ENCODE data around the gene CCDC148. TPM values are rescaled to one million over a fixed set of nuclear protein-coding genes. Genes with fewer than 3 reads are reported as not detected.

Gene CCDC148
- total RNA-seq, 4 donors from 2014 or later = 0.55 to 1.6 TPM; not detected in 2

DNA sequence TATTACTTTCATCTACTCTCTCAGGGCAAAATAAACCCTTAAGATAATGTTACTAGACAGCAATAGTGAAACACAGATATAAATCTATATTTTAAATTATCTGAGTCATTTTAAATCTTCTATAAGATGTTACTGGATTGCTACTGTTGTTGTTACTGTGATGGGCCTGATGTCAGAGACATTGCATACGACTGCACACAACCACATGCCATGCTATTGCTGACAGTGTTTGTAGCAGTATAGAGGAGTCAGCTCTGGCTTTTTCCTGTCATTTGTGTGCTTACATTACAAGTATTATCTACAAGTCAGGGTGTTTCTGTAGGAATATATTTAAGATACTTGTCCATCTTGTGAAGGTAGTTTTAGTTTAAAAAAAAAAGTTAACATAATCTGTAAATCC lies 63.9 kb downstream of the CCDC148 start:
- no peak for TF ChIP-seq POLR2A (IDR thresholded peaks at IDR 0.05)
- TF ChIP-seq, protein P1, sequence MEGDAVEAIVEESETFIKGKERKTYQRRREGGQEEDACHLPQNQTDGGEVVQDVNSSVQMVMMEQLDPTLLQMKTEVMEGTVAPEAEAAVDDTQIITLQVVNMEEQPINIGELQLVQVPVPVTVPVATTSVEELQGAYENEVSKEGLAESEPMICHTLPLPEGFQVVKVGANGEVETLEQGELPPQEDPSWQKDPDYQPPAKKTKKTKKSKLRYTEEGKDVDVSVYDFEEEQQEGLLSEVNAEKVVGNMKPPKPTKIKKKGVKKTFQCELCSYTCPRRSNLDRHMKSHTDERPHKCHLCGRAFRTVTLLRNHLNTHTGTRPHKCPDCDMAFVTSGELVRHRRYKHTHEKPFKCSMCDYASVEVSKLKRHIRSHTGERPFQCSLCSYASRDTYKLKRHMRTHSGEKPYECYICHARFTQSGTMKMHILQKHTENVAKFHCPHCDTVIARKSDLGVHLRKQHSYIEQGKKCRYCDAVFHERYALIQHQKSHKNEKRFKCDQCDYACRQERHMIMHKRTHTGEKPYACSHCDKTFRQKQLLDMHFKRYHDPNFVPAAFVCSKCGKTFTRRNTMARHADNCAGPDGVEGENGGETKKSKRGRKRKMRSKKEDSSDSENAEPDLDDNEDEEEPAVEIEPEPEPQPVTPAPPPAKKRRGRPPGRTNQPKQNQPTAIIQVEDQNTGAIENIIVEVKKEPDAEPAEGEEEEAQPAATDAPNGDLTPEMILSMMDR (IDR thresholded peaks at IDR 0.05) = no peak
- DNase-seq (ENCODE audit: low spot score in 2 of 2) = no peak
- intact Hi-C loops (cut with DNase I; ENCODE audit: low total_unique reads) = no loop called here
- no peak overlapping the region for H3K4me3 ChIP-seq (ENCODE audit: low read depth, poor library complexity, severe bottlenecking)
- WGBS, 2 donors = 61 to 86% methylated on average over 1 of the region's 1 CpG

DNA sequence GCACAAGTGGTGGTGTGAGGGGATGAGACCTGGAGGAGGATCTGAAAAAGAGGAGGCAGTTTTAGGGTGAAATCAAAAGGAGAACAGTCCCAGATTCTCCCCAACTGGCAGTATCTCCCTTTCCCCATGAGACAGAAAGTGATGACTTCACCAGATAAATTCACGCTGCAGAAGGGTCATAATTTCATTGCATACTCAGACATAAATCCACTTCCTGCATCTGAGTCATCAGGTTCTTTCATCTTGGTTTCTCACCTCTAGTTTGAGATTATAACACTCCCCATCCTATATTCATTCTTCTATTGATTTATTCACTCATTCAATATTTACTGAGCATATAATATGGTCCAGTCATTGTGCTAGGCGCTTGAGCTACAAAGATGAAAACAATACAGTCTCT lies 64.7 kb downstream of the CCDC148 start:
- H3K4me3 ChIP-seq (ENCODE audit: low read depth, poor library complexity, severe bottlenecking) = no peak overlapping the region
- DNase-seq (ENCODE audit: low spot score in 2 of 2) = no peak
- intact Hi-C loops (cut with DNase I; ENCODE audit: low total_unique reads) = no loop called here
- 74 to 83% methylated on average over 2 of the region's 2 CpGs for WGBS, 2 donors
- TF ChIP-seq, protein P1 (IDR thresholded peaks at IDR 0.05) = no peak
- no peak for TF ChIP-seq POLR2A (IDR thresholded peaks at IDR 0.05)

DNA sequence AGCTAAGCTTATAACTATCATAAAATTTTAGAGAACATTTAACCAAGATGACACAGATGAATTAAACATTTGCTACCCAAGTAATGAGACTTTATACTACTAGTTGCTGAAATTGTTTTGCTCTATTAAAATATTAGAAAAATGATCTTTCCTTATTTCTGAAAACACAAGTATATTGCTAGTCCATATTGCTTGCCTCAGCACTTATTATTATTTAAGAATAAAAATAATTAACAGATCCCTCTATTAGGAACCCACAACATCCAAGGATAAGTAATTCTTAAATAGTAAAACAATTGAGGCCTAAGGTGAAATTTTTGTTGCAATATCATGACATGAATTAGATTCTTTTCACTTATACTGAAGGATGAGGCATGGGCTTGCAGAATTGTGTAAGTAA lies 65.2 kb downstream of the CCDC148 start:
- no peak for TF ChIP-seq POLR2A (IDR thresholded peaks at IDR 0.05)
- DNase-seq (ENCODE audit: low spot score in 2 of 2) = no peak
- no peak overlapping the region for H3K4me3 ChIP-seq (ENCODE audit: low read depth, poor library complexity, severe bottlenecking)
- intact Hi-C loops (cut with DNase I; ENCODE audit: low total_unique reads) = no loop called here

DNA sequence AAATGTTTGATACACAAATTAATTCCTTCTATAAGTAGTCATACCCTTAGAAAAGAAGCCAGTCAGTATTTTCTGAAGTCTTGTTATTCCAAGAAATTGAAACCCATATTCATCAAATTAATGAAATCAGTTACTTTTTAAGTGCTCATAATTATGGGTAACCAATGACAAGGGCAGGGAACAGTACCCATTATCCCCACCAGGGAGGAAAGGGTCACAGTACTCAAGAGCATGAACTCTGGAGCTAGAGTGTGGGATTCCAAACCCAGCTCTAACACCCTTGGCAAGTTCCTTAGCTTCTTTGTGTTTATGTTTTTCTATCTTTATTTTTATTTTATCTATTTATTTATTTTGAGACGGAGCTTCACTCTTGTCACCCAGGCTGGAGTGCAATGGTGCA lies 68.4 kb downstream of the CCDC148 start:
- WGBS, 2 donors = 96 to 100% methylated on average over 1 of the region's 1 CpG
- intact Hi-C loops (cut with DNase I; ENCODE audit: low total_unique reads) = no loop called here
- no peak overlapping the region for H3K4me3 ChIP-seq (ENCODE audit: low read depth, poor library complexity, severe bottlenecking)
- no peak for TF ChIP-seq POLR2A (IDR thresholded peaks at IDR 0.05)
- TF ChIP-seq, protein P1 (IDR thresholded peaks at IDR 0.05) = no peak
- DNase-seq (ENCODE audit: low spot score in 2 of 2) = no peak

DNA sequence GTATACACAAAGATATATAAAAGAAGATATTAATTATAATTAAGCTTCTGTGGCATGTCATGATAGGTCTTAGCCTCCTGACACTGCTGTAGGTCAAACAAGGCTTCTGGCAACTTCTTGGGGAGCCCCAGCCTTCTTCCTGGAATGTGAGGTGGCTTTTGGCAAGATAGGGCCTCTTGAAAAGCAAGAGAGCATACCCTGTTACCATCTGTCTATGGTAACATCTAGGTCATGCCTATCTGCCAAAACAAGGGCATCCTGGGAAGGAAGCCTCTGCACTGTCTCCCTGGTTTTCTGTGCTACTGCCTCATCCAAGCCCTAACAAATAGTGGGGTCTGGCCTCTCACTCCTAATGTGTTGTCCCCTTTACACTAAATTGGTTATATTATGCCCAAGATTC lies 70.9 kb downstream of the CCDC148 start:
- no peak for TF ChIP-seq POLR2A (IDR thresholded peaks at IDR 0.05)
- TF ChIP-seq, protein P1 (IDR thresholded peaks at IDR 0.05) = no peak
- no peak for DNase-seq (ENCODE audit: low spot score in 2 of 2)
- no peak overlapping the region for H3K4me3 ChIP-seq (ENCODE audit: low read depth, poor library complexity, severe bottlenecking)
- intact Hi-C loops (cut with DNase I; ENCODE audit: low total_unique reads) = no loop called here

DNA sequence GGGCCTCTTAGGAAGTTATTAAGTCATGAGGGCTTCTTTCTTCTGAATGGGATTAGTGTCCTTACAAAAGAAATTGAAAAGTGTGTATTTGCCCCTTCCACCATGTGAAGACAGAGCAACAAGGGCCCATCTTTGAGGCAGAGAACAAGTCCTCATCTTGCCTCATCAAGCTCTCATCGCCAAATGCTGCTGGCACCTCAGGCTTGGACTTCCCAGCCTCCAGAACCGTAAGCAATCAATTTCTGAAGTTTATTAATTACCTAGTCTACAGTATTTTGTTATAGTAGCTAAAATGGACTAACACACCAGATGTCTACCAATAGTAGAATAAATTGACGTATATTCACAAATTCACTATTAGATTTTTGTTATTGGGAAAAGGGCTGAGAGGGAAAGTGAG lies 74.6 kb downstream of the CCDC148 start:
- intact Hi-C loops (cut with DNase I; ENCODE audit: low total_unique reads) = no loop called here
- H3K4me3 ChIP-seq (ENCODE audit: low read depth, poor library complexity, severe bottlenecking) = no peak overlapping the region
- WGBS, 2 donors = 82 to 99% methylated on average over 3 of the region's 3 CpGs

More for the DNA sequence above, 74.6 kb downstream of the CCDC148 start:
- TF ChIP-seq POLR2A (IDR thresholded peaks at IDR 0.05) = no peak
- TF ChIP-seq, protein P1 (IDR thresholded peaks at IDR 0.05) = no peak
- no peak for DNase-seq (ENCODE audit: low spot score in 2 of 2)
